DND-41 (cell line): ENCODE data around the gene RFESD.

Experiments
- EZH2 ChIP-seq: IDR thresholded peaks from 3 replicates; pipeline ENCODE4 v1.6.1; 2012; ENCODE audit warnings: borderline replicate concordance, low read depth, mild to moderate bottlenecking, moderate library complexity, low read length, inconsistent platforms; ENCODE audit not compliant: severe bottlenecking
- TF ChIP-seq, protein P1 (sequence below): IDR thresholded peaks from 2 replicates; pipeline ENCODE4 v1.5.1; 2012; ENCODE audit warnings: borderline replicate concordance, low read length, moderate library complexity, mild to moderate bottlenecking; ENCODE audit not compliant: poor library complexity, severe bottlenecking; ENCODE audit errors: extremely low read depth

DNA sequence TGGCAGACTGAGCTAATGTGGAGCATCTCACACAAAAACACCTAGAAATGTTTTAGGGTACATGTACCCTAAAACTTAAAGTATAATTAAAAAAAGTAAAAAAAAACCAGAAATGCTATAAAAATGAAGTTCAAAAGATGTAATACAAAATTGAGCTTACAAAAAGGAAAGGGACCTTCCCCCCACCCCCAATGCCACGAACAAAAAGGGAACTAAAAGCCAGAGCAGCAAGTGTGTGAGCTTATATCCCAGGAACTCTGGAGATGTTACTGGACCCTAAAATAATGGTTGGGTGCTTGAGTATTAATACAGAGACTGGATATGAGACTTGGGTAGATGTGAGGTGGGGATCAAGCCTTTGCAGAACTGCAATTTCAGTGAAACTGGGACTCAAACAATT, 25.2 kb downstream of the RFESD start:
- TF ChIP-seq, protein P1, sequence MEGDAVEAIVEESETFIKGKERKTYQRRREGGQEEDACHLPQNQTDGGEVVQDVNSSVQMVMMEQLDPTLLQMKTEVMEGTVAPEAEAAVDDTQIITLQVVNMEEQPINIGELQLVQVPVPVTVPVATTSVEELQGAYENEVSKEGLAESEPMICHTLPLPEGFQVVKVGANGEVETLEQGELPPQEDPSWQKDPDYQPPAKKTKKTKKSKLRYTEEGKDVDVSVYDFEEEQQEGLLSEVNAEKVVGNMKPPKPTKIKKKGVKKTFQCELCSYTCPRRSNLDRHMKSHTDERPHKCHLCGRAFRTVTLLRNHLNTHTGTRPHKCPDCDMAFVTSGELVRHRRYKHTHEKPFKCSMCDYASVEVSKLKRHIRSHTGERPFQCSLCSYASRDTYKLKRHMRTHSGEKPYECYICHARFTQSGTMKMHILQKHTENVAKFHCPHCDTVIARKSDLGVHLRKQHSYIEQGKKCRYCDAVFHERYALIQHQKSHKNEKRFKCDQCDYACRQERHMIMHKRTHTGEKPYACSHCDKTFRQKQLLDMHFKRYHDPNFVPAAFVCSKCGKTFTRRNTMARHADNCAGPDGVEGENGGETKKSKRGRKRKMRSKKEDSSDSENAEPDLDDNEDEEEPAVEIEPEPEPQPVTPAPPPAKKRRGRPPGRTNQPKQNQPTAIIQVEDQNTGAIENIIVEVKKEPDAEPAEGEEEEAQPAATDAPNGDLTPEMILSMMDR = no peak
- no peak for TF ChIP-seq EZH2
